NCI-H2196 (cell line): ENCODE data around the gene FAM53B.
"Not testable (repeated sequence)": the region's sequence is repeated elsewhere in the genome, so short reads cannot be mapped to it uniquely, and the experiment has no call there.

Experiments
- DNase-seq: peaks from one replicate; lab custom pipeline; 2025; ENCODE audit not compliant: unreplicated experiment; lab: John Stamatoyannopoulos, UW

Gene FAM53B

DNA sequence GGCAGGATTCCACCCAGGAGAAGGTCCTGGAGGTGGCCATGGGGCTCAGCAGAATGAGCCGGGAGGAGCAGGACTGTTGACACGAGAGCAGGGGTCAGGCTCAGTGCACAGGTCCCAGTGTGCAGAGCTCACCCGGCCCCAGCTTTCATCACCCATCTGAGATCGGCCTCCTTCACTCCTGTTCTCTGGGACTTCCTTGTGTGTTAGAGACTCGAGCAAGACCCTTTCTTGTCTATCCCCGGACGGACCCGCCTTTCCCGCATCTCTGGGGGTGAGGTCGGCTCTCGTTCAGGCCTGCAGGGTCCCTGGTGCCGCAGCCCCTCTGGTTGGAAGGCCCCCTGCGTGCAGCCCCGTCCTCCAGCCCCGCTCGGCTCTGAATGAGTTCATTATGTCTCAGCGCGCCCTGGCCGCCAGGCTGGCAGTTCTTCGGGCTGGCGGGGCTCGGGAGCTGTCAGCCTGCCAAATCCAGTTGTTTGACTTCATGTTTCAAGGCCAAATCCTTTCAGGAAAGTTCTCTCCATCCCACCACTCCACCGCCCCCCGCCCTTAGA lies 154.6 kb downstream of the FAM53B start:
- DNase-seq: no peak

- no peak for DNase-seq
Measured at GRCh38 chr10:124588736-124589490, 155.3 kb downstream of the FAM53B start.

GRCh38 chr10:124588341-124588735 lies 155.8 kb downstream of the FAM53B start:
- DNase-seq: not testable (repeated sequence)

- DNase-seq: no peak
Measured at GRCh38 chr10:124587811-124588211, 156.4 kb downstream of the FAM53B start.

- DNase-seq: no peak
Measured at GRCh38 chr10:124586142-124586541, 158.0 kb downstream of the FAM53B start.

DNA sequence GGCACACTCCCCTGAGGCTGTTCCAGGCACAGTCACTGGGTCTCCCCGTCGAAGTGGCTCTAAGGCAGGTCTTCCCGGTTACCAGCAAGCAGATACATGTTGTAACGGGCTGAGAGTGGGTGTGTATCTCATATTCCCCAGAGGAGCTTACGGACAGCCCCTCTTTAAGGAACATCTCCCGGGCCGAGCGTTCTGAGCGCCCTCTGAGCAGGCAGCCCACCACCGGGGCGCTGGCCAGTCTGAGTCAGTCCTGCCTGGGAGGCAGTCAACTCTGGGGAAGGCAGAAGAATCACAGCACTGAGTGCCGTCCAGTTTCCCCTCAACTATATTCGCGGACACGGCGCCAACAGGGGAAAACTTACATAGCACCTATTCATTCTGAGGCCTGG lies 165.2 kb downstream of the FAM53B start:
- DNase-seq: no peak

DNA sequence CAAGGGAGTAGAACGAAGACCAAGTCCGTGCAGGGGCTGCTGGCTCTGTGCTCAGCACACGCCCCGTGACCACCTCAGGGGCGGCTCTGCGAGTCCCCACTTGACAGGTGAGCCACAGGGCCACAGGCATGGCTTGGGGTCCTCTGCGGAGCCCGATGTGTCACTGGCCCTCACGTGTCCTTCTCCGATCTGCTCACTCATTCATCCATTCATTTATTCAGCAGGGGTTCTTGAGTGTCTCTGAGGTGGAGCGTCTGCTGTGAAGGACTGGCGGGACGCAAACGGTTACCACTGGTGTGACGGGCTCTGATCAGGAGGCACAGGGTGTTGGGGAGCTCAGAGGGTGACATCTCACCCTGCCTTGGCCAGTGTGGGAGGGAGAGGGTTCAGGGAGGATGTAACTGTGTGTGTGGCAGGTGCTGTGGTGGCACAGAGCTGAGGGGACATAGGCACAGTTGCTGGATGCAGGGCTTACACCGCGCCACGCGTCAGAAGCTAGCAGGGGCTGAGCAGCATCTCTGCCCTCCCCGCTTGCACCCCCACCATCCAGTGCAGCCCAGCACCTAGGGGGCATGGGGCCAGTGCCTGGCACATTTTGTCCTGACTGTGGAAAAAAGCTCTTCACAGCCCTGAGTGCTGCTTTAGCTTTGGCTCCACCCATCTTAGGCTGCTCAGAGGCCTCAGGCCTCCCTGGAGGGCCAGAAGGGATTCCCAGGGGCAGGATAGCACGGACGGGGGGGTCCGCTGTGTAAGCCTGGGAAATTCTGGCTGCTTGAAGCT lies 165.8 kb downstream of the FAM53B start:
- DNase-seq: no peak

DNA sequence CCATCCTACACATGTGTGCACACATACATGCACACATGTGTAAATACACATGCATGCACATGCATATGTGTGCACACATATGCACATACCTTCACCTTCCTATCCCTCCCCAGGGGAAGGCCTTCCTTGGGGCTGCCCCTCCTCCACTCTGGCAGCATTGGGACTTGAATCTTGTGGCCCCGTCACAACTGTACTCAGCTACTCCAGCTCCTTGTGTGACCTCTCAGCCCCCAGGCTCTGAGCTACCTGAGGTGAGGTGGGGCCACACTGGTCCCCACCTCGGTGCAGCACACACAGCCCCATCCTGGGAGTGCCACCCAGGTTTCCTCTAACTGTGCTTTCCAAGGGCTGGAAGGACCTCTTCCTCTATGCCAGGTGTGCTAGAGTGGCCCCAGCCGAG lies 166.5 kb downstream of the FAM53B start:
- DNase-seq: no peak

DNA sequence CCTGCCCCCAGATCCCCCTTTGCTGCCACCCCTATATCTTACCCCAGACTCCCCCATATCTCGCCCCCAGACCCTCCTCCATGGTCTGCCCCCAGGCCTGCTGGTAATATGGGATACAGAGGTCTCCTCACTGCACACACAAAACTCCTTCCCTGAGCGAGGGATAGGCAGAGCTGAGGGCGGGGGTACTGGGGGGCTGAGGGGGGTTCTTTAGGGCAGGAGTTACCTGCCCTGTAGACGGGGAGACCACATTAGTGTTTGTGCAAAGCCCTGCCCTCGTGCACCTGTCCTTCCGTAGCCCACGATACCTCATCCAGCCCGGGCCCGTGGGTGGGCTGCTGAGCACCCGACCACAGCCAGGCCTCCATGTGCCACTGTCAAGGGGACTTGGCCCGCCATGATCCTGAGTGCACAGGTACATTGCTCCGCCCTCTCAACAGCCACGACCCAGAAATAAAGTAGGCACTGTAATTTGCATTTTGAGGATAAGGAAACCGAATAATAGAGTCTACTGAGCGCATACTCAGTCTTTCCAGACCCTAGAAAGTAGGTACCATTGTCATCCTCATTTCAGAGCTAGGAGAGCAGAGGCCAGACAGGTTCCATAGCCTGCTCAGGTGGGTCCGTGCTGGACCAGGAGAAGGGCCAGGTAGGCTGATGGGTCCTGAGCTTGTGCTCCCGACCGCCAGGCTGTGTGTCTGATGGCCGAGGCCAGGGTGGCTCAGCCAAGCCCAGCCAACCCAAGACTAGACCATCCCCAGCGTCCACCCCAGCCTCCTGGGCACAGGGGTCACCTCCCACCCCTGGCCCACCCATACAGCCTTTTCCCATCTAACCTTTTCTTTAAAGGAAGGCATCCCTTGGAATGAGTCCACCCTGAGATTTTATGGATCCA lies 167.4 kb downstream of the FAM53B start:
- no peak for DNase-seq

GRCh38 chr10:124575107-124576035 lies 168.8 kb downstream of the FAM53B start:
- DNase-seq: no peak

DNA sequence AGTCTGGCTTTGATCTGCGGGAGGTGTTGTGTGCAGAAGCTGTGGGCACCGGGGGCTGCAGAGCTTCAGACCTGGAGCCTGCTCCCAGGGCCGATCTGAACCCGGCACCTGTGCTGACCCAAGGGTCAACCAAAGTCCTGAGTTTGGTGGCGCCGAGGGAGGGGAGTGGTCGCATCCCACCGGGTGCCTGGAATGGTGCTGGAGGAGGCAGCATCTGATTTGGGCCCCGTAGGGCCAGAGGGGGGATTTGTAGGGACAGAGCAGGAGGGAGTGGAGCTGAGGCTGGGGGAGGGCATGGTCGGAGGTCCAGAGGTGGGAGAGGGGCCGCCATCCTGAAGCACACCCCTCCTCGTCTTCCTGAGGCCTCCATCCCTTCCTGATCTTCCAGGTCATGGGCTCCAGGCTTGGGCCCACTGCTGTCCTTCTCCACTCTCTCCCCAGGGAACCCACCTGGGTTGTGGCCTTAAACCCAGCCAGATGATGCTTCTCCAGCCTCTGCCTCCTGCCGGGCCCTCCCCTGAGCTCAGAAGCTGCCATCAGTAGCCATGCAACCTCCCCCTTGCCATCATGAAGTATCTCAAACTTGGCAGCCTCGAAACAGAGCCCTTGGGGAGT lies 169.6 kb downstream of the FAM53B start:
- no peak for DNase-seq

- no peak for DNase-seq
Measured at GRCh38 chr10:124573726-124574455, 170.3 kb downstream of the FAM53B start.

DNA sequence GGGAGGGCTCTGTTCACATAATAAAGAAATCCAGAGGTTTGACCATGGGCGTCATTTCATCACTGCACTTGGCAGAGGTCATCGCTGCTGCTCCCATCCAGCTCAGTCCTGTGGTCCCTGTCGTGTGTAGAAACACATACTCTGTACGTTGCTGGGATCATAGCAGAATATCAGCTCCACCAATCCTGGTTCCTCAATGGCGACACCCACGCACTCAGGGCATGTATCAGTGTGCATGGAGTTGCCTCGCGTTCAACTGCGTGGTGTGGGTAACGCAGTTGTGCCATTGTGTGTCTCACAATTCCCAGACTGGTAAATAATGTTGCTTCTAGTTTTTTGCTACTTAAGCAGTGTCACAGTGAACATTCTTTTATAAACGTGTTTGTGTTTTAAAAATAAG lies 171.4 kb downstream of the FAM53B start:
- no peak for DNase-seq

DNA sequence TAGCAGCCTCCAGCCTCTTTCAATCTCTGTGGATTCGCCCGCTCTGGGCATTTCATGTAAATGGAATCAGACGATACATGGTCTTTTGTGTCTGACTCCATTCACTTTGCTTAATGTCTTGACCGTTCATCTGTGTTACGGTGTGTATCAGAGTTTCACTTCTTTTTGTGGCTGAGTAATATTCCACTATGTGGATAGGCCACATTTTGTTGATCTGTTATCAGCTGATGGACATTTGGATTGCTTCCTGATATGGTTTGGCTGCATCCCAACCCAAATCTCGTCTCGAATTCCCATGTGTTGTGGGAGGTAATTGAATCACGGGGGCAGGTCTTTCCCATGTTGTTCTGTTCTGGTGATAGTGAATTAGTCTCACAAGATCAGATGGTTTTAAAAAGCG lies 173.5 kb downstream of the FAM53B start:
- DNase-seq: no peak

- no peak for DNase-seq
Measured at GRCh38 chr10:124569623-124570470, 174.3 kb downstream of the FAM53B start.
